ENCODE measurements around the gene PLEKHA8.

- peak; percentile 39; the same call in 1 of the 2 replicates for TF ChIP-seq GATA2 (IDR thresholded peaks at IDR 0.05; ENCODE audit: low read depth, low read length)
- no peak for TF ChIP-seq GATA3 (IDR thresholded peaks at IDR 0.05; ENCODE audit: low read depth, low read length)
Observed at GRCh38 chr7:30146127-30146612, 118.0 kb downstream of the PLEKHA8 start.
